ENCODE measurements around the gene FGD3. TPM values are rescaled to one million over a fixed set of nuclear protein-coding genes. Genes with fewer than 3 reads are reported as not detected.

The FGD3 gene
- polyA plus RNA-seq, 2 of the 4 experiments (the other 2 are of a cell fraction) = 0.18 to 0.23 TPM

DNA sequence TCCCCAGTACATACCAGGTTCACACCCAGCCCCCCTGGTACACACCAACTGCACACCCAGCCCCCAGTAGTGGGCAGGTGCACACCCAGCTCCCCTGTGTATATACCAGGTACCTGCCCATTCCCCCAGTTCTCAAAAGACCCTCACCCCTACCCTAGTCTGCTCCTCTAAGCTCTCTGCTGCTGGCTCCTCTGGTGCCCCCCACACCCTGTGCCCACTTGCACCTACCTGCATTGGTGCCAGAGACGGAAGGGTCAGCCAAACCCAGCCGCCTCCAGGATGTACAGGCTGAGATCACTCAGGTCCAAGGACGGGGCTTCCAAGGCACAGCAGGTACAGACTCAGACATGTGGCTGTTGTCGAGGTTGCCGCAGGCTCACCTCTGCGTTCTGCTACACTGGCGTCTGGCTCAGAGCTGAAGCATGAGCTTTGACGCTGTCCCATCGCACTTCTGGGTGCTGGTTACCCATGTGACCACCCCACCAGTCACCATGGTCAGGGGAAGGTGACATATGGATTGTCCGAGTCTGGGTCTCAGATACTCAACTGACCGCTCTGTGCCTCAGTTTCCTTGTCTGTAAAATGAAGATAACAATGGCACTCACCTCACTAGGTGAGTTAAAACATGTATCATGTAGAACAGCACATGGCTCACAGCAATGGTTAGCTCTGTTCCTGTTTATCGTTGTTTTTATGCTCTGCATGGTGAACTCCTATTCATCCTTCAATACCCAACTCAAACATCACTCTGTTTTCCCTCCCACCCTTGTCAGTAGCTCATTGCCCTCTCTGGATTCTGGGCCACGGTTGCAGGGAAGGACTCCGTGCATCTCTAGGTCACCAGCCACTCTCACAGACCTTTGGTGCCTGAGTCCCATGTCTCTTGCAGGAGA, 65.9 kb downstream of the FGD3 start:
- ChIA-PET POLR2A (no interaction called here), CTCF (interaction anchor here (1.1 to 4.0 kb wide), 3 partner anchors 10 to 292 kb away, joined by 6 to 25 read pairs (median 11); no protein-coding TSS in a partner anchor)
- no peaks in the 10 kb centered on the region for H3K4me1 ChIP-seq
- no peak for TF ChIP-seq SMC3 (IDR thresholded peaks at IDR 0.05)
- TF ChIP-seq MYC (IDR thresholded peaks at IDR 0.05; ENCODE audit: borderline replicate concordance, low read length) = no peak
- TF ChIP-seq CHD4 (IDR thresholded peaks at IDR 0.05; ENCODE audit: borderline replicate concordance) = no peak
- no peak for TF ChIP-seq ZNF302 (CRISPR knock-in tag; IDR thresholded peaks at IDR 0.05)
- TF ChIP-seq, protein P1, sequence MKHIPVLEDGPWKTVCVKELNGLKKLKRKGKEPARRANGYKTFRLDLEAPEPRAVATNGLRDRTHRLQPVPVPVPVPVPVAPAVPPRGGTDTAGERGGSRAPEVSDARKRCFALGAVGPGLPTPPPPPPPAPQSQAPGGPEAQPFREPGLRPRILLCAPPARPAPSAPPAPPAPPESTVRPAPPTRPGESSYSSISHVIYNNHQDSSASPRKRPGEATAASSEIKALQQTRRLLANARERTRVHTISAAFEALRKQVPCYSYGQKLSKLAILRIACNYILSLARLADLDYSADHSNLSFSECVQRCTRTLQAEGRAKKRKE (CRISPR knock-in tag; IDR thresholded peaks at IDR 0.05; ENCODE audit: low read depth) = no peak
- TF ChIP-seq ZFP36 (IDR thresholded peaks at IDR 0.05; ENCODE audit: borderline replicate concordance, partially characterized antibody) = no peak
- no peak for TF ChIP-seq HDAC2 (IDR thresholded peaks at IDR 0.05)
- TF ChIP-seq FOXS1 (CRISPR knock-in tag; IDR thresholded peaks at IDR 0.05) = no peak
- no peak for TF ChIP-seq KDM1A (IDR thresholded peaks at IDR 0.05; ENCODE audit: low read depth)
- TF ChIP-seq HEYL (CRISPR knock-in tag; IDR thresholded peaks at IDR 0.05) = no peak
- TF ChIP-seq CBX8 (IDR thresholded peaks at IDR 0.05) = no peak
- no peak for TF ChIP-seq RNF2 (IDR thresholded peaks at IDR 0.05; ENCODE audit: borderline replicate concordance, low read depth)
- TF ChIP-seq HOXB5 (CRISPR knock-in tag; IDR thresholded peaks at IDR 0.05) = no peak
- TF ChIP-seq, protein P2, sequence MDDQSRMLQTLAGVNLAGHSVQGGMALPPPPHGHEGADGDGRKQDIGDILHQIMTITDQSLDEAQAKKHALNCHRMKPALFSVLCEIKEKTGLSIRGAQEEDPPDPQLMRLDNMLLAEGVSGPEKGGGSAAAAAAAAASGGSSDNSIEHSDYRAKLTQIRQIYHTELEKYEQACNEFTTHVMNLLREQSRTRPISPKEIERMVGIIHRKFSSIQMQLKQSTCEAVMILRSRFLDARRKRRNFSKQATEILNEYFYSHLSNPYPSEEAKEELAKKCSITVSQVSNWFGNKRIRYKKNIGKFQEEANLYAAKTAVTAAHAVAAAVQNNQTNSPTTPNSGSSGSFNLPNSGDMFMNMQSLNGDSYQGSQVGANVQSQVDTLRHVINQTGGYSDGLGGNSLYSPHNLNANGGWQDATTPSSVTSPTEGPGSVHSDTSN (IDR thresholded peaks at IDR 0.05) = no peak
- no peak for TF ChIP-seq NR3C1 (IDR thresholded peaks at IDR 0.05)
- TF ChIP-seq, protein P3, sequence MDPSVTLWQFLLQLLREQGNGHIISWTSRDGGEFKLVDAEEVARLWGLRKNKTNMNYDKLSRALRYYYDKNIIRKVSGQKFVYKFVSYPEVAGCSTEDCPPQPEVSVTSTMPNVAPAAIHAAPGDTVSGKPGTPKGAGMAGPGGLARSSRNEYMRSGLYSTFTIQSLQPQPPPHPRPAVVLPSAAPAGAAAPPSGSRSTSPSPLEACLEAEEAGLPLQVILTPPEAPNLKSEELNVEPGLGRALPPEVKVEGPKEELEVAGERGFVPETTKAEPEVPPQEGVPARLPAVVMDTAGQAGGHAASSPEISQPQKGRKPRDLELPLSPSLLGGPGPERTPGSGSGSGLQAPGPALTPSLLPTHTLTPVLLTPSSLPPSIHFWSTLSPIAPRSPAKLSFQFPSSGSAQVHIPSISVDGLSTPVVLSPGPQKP (IDR thresholded peaks at IDR 0.05; ENCODE audit: low read depth, low read length) = no peak
- no peaks in the 10 kb centered on the region for H3K9me3 ChIP-seq
- H3K4me2 ChIP-seq = no peak overlapping the region
- 60% methylated on average over 11 of the region's 14 CpGs for WGBS (ENCODE audit: missing lambda C conversion rate)
- ATAC-seq (no peak), FAIRE-seq (no peak), DNase-seq (ENCODE audit: low read depth in 1 of 2, low spot score in 1 of 2) (no peak)
- H3K27ac ChIP-seq = no peak overlapping the region
- no peak overlapping the region for H3K4me3 ChIP-seq

- WGBS (ENCODE audit: missing lambda C conversion rate) = 48% methylated on average over 13 of the region's 13 CpGs
- H3K4me1 ChIP-seq = no peaks in the 10 kb centered on the region
- DNase-seq (ENCODE audit: low read depth in 1 of 2, low spot score in 1 of 2) (no peak), FAIRE-seq (no peak), ATAC-seq (no peak)
- CTCF ChIA-PET = interaction anchor here (0.7 to 4.0 kb wide), 4 partner anchors 10 to 291 kb away, joined by 3 to 25 read pairs (median 8); no protein-coding TSS in a partner anchor
- no peak overlapping the region for H3K27ac ChIP-seq
- no peak for TF ChIP-seq CEBPB (IDR thresholded peaks at IDR 0.05)
- TF ChIP-seq, protein P4, sequence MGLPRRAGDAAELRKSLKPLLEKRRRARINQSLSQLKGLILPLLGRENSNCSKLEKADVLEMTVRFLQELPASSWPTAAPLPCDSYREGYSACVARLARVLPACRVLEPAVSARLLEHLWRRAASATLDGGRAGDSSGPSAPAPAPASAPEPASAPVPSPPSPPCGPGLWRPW (IDR thresholded peaks at IDR 0.05) = no peak
- TF ChIP-seq HOXB13 (CRISPR knock-in tag; IDR thresholded peaks at IDR 0.05; ENCODE audit: low read depth) = no peak
- no peak for TF ChIP-seq NPAS2 (CRISPR knock-in tag; IDR thresholded peaks at IDR 0.05; ENCODE audit: borderline replicate concordance)
- TF ChIP-seq EHF (CRISPR knock-in tag; IDR thresholded peaks at IDR 0.05) = no peak
- no peak for TF ChIP-seq BHLHE40 (IDR thresholded peaks at IDR 0.05; ENCODE audit: low read depth, low read length)
- TF ChIP-seq HOXB5 (CRISPR knock-in tag; IDR thresholded peaks at IDR 0.05) = no peak
- no peak for TF ChIP-seq FOSB (CRISPR knock-in tag; IDR thresholded peaks at IDR 0.05)
- no peak for TF ChIP-seq GATA3 (IDR thresholded peaks at IDR 0.05; ENCODE audit: borderline replicate concordance)
- TF ChIP-seq RFX5 (IDR thresholded peaks at IDR 0.05) = no peak
- TF ChIP-seq NFE2L2 (conservative IDR thresholded peaks at IDR 0.05; ENCODE audit: low read length) = no peak
- no peak for TF ChIP-seq FOSL2 (IDR thresholded peaks at IDR 0.05)
- TF ChIP-seq FOSL2 (CRISPR knock-in tag; IDR thresholded peaks at IDR 0.05) = no peak
- TF ChIP-seq, protein P5, sequence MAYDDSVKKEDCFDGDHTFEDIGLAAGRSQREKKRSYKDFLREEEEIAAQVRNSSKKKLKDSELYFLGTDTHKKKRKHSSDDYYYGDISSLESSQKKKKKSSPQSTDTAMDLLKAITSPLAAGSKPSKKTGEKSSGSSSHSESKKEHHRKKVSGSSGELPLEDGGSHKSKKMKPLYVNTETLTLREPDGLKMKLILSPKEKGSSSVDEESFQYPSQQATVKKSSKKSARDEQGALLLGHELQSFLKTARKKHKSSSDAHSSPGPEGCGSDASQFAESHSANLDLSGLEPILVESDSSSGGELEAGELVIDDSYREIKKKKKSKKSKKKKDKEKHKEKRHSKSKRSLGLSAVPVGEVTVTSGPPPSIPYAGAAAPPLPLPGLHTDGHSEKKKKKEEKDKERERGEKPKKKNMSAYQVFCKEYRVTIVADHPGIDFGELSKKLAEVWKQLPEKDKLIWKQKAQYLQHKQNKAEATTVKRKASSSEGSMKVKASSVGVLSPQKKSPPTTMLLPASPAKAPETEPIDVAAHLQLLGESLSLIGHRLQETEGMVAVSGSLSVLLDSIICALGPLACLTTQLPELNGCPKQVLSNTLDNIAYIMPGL (CRISPR knock-in tag; IDR thresholded peaks at IDR 0.05; ENCODE audit: borderline replicate concordance) = no peak
- TF ChIP-seq RARB (CRISPR knock-in tag; IDR thresholded peaks at IDR 0.05) = no peak
- TF ChIP-seq HEYL (CRISPR knock-in tag; IDR thresholded peaks at IDR 0.05) = no peak
- TF ChIP-seq HDAC2 (IDR thresholded peaks at IDR 0.05) = no peak
- no peaks in the 10 kb centered on the region for H3K9me3 ChIP-seq
- H3K4me3 ChIP-seq = no peak overlapping the region
- H3K4me2 ChIP-seq = no peak overlapping the region
- POLR2A ChIA-PET = no interaction called here
These were observed 66.7 kb downstream of the FGD3 start for GRCh38 chr9:93013856-93014582.

All from A549 (cell line).